ENCODE results near the gene HSH2D. TPM values are rescaled to one million over a fixed set of nuclear protein-coding genes. Genes with fewer than 3 reads are reported as not detected.

HSH2D gene
- total and polyA plus RNA-seq, 9 of the 15 experiments (the other 6 are each of a cell fraction or from before 2014, with no cell fraction given): 0.03 to 1.1 (median 0.35) TPM; not detected in 1

GRCh38 chr19:16104722-16105121, 38.8 kb upstream of the HSH2D start:
- Histone ChIP-seq H3K9ac (ENCODE audit: insufficient read depth in 1 of 2, low read depth in 2 of 2, low read length in 2 of 2) (no peak overlapping the region), H3K4me2 (ENCODE audit: insufficient read depth, low read length) (no peak overlapping the region), H3K4me3 (no peak overlapping the region), H4K20me1 (replicated peaks; ENCODE audit: control insufficient read depth, insufficient read depth, low read length) (no peaks in the 10 kb centered on the region), H3K79me2 (ENCODE audit: control insufficient read depth, insufficient read depth, low read length) (no peaks in the 10 kb centered on the region), H3K9me3 (replicated peaks; ENCODE audit: control insufficient read depth, insufficient read depth, low read depth, low read length) (no peaks in the 10 kb centered on the region), H3K36me3 (ENCODE audit: control insufficient read depth, insufficient read depth, low read length) (peaks cover 29% of the 10 kb centered on the region; the same call in 2 of the 3 replicates), H3K27me3 (ENCODE audit: control insufficient read depth in 2 of 2, insufficient read depth in 2 of 2, low read length in 2 of 2) (no peaks in the 10 kb centered on the region), H3K27ac (ENCODE audit: extremely low read depth, low read depth, low read length) (no peak overlapping the region), H3K4me1 (replicated peaks in 1 of 2; ENCODE audit: control insufficient read depth in 2 of 2, insufficient read depth in 2 of 2, low read length in 2 of 2) (peaks cover 0 to 4% of the 10 kb centered on the region in 2 experiments; a peak in 1 of 5 replicates), H3K9me1 (ENCODE audit: control insufficient read depth, insufficient read depth, low read length) (no peaks in the 10 kb centered on the region), H2AFZ (ENCODE audit: low read depth, low read length) (no peak overlapping the region)
- in situ Hi-C loops (cut with MboI): no loop called here
- no peak for ATAC-seq
- no peak for FAIRE-seq
- POLR2A ChIA-PET: interaction anchor here (0.6 to 1.5 kb wide), 3 partner anchors 16 to 372 kb away, joined by 3 to 4 read pairs (median 3); no protein-coding TSS in a partner anchor
- no TSS peak for BruUV-seq (replicated peaks)
- DNase-seq (ENCODE audit: extremely low read depth in 1 of 4, low spot score in 3 of 4): no peak
- intact Hi-C loops (cut with micrococcal nuclease): no loop called here
- CTCF ChIA-PET (ENCODE audit: low intra/inter-chr PET ratio): interaction anchor here (0.5 kb wide), 1 partner anchor 282 kb away, joined by 3 read pairs; no protein-coding TSS in a partner anchor
- TF ChIP-seq TFAP4 (CRISPR knock-in tag; IDR thresholded peaks at IDR 0.05; ENCODE audit: borderline replicate concordance): no peak
- TF ChIP-seq CTBP1 (IDR thresholded peaks at IDR 0.05; ENCODE audit: borderline replicate concordance): no peak
- no peak for TF ChIP-seq ARID3B (CRISPR knock-in tag; IDR thresholded peaks at IDR 0.05; ENCODE audit: borderline replicate concordance)
- TF ChIP-seq SRSF9 (IDR thresholded peaks at IDR 0.05; ENCODE audit: borderline replicate concordance, low read depth, low read length): no peak
- no peak for TF ChIP-seq HDAC6 (IDR thresholded peaks at IDR 0.05; ENCODE audit: low read depth, low read length)
- no peak for TF ChIP-seq XRCC4 (IDR thresholded peaks at IDR 0.05; ENCODE audit: extremely low read depth, insufficient read depth, insufficient read length)
- no peak for TF ChIP-seq FOXA3 (CRISPR knock-in tag; conservative IDR thresholded peaks at IDR 0.05 in 1 of 2, IDR thresholded peaks at IDR 0.05 in 1 of 2)
- TF ChIP-seq ZNF778 (CRISPR knock-in tag; IDR thresholded peaks at IDR 0.05): no peak
- 85% methylated on average over 6 of the region's 6 CpGs for WGBS (ENCODE audit: insufficient coverage, low coverage, missing lambda C conversion rate)

Measured in K562 (cell line).